C4-2B (cell line): Measurements from ENCODE around the gene PSMD9.

Experiments
- H3K27ac ChIP-seq: fragments of 450-650 bp; 2 replicates; pipeline ENCODE4 v1.5.1; 2017
- ZFX ChIP-seq: fragments of 450-650 bp; IDR thresholded peaks from 2 replicates; pipeline ENCODE4 v1.6.1; 2017
- TF ChIP-seq, protein P1 (sequence below): fragments of 450-650 bp; conservative IDR thresholded peaks from 2 replicates; pipeline ENCODE4 v1.5.1; 2017; ENCODE audit warnings: mild to moderate bottlenecking

Gene PSMD9

DNA sequence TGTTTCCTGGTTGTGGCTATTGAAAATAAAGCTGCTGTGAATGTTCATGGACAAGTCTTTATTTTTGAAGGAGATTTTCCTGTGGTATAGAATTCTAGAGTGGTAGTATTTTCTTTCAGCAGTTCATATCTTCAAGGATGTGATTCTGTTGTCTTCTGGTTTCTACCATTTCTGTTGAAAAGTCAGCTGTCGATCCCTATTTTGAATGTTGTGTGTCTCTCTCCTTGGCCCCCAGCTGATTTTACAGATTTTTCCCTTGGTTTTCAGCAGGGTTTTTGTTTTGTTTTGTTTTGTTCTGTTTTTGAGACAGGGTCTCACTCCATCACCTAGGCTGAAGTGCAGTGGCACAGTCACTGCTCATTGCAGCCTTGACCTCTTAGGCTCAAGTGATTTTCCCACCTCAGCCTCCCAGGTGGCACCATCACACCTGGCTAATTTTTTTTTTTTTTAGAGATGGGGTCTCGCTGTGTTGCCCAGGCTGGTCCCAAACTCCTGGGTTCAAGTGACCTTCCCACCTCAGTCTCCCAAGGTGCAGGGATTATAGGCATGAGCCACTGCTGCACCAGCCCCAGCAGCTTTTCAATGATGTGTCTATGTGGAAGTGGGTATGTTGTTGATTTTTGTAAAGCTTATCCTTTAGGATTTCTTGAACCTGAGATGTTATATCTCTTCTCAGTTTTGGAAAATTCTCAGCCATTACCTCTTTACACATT lies 57.9 kb downstream of the PSMD9 start:
- H3K27ac ChIP-seq, result no peak overlapping the region
- TF ChIP-seq, protein P1, sequence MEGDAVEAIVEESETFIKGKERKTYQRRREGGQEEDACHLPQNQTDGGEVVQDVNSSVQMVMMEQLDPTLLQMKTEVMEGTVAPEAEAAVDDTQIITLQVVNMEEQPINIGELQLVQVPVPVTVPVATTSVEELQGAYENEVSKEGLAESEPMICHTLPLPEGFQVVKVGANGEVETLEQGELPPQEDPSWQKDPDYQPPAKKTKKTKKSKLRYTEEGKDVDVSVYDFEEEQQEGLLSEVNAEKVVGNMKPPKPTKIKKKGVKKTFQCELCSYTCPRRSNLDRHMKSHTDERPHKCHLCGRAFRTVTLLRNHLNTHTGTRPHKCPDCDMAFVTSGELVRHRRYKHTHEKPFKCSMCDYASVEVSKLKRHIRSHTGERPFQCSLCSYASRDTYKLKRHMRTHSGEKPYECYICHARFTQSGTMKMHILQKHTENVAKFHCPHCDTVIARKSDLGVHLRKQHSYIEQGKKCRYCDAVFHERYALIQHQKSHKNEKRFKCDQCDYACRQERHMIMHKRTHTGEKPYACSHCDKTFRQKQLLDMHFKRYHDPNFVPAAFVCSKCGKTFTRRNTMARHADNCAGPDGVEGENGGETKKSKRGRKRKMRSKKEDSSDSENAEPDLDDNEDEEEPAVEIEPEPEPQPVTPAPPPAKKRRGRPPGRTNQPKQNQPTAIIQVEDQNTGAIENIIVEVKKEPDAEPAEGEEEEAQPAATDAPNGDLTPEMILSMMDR, result no peak
- TF ChIP-seq ZFX, result no peak

DNA sequence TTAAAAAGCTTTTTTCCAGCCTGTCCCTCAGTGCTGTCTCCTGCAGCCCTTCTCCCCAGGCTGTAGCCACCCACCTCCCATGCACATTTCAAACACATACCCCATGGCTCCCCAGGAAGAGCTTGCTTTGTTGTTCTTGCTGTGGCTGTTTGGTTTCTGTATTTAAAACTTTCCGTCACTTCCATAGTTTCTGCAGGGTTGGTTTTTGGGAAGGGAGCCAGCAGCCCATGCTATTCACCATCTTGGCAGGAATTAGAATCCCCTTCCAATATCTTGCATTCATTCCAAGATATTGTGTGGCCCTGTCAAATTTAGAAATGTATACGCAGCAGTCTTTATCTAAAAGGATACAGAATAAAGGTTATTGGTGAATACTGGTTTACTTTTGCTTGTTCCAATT lies 59.4 kb downstream of the PSMD9 start:
- no peak overlapping the region for H3K27ac ChIP-seq
- TF ChIP-seq ZFX, result no peak
- TF ChIP-seq, protein P1, result no peak

- H3K27ac ChIP-seq, result no peak overlapping the region
- no peak for TF ChIP-seq ZFX
- TF ChIP-seq, protein P1, result no peak
Observed at GRCh38 chr12:121949648-121950397, 61.2 kb downstream of the PSMD9 start.

DNA sequence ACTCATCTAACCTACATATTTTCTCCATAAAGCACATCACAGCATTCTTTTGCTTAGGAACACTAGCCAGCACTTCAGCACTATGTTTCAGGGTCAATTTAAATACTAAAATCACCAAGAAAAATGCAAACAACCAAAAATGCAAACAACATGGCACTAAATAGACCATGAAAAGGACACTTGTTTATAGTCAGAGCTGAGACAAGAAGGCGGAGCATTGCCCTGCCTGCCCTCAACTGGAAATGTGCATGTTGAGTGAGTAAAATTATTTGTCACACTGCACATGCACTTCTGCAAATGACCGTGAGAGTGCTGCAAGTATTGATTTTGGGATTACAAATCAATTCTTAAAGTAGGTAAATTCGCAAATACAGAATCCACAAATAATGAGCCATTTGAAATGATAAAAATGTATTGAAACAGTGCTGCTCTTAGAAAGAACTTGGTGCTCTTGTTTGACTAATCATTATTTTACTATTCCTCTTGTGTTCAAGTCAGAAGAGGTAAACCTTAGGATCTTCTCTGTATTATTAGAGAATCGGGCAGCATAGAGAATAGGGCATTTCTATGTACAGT lies 64.6 kb downstream of the PSMD9 start:
- no peak for TF ChIP-seq ZFX
- TF ChIP-seq, protein P1, result no peak
- H3K27ac ChIP-seq, result no peak overlapping the region

DNA sequence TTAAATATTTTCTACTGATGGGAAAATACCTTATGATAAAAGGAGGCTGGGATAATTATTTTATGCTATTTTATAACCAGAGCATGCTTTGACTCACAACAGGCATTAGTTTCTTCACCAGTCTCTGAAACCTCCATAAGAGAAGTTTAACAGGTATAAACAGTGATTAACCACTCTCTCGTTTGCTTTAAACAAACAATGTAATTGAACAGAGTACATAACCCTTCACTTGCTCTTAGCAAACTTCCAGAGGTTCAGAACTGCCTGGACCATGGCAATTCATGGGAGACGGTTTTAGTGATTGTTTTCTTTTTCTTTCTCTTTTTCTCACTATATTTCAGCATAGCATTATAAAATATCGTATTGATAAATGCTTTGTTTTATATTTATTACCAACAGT lies 65.1 kb downstream of the PSMD9 start:
- TF ChIP-seq, protein P1, result no peak
- TF ChIP-seq ZFX, result no peak
- H3K27ac ChIP-seq, result no peak overlapping the region

GRCh38 chr12:121955258-121956237 lies 67.0 kb downstream of the PSMD9 start:
- no peak overlapping the region for H3K27ac ChIP-seq

More at GRCh38 chr12:121955258-121956237, 67.0 kb downstream of the PSMD9 start:
- TF ChIP-seq, protein P1, result peak; percentile 63
- no peak for TF ChIP-seq ZFX
